ENCODE measurements around the gene OSGEP. TPM values are rescaled to one million over a fixed set of nuclear protein-coding genes. Genes with fewer than 3 reads are reported as not detected.

The OSGEP gene
- total RNA-seq, 1 donor from 2014 or later, result 36.3 TPM

DNA sequence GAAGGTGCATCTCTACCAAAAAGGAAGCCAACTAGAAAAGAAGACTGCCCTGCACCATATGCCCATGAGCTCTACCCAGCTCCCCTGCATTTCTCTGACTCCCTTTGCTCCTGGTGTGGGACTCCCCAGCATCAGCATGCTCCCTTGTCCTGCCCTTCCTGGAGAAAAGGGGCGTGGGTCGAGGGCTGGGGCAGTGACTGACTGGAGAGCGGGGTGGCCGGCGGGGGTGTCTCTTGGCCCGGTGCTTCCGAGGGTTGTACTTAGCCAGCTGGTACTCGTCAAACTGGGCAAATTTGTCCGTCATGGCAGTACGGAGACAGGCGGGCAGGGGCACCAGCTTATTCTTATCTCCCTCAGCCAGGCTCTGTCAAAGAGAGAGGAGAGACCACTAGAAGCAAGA is 51.1 kb downstream of the OSGEP start:
- FAIRE-seq, result no peak
- DNase-seq (ENCODE audit: low spot score in 2 of 2), result no peak

DNA sequence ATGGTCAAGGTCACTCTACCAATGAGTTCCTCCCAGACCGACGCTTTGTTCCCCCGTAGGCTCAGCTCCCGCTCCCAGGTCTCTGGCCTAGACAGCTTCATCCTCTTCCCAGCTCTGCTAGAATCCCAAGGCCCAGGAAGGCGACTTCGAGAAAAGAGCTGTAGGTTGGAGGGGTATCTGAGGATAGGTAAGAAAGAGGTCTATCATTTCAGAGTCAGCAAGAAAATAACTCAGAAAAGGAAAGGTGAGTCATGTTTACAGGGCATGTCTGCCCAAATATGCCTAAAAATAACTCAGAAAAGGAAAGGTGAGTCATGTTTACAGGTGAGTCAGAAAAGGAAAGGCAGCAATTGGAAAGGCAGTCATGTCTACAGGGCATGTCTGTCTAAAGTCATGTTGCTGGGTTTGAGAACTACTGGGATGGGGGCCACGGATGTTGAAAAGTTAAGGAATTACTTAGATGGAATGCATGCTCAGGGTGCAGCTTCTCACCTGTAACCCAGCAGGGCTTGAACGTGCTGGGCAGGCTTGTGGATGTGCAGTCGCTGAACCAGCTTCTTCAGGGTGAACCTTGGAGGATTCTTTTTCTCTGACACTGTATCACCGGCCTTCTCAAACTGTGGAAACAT is 53.5 kb downstream of the OSGEP start:
- FAIRE-seq (no peak), DNase-seq (ENCODE audit: low spot score in 2 of 2) (no peak)

- FAIRE-seq (no peak), DNase-seq (ENCODE audit: low spot score in 2 of 2) (no peak)
Observed at GRCh38 chr14:20400589-20400964, 54.0 kb downstream of the OSGEP start.

DNA sequence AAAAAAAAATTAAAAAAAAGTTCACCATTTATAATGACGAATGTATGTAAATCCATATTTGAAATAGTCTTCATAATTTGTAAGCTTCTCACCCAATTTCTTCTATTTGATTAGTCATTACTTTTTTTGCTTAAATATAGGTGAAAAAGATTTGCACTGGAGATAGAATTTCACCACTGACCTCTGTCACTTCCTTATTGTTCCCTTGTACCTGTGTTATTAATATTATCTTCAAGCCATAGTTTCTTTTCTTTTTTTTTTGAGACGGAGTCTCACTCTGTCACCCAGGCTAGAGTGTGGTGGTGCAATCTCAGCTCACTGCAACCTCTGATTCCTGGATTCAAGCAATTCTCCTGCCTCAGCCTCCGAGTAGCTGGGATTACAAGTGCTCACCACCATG is 57.1 kb downstream of the OSGEP start:
- DNase-seq (ENCODE audit: low spot score in 2 of 2) (no peak), FAIRE-seq (no peak)

Small RNA genes lying within 50 kb of the gene (small RNA-seq; reads per million reads assigned to genes)
- 0.15 reads per million for gene RNA5SP382

Other genes with a start within 250 kb of the OSGEP start
- not detected for gene OR11H6, start 231.1 kb downstream of the OSGEP start, total RNA-seq
- gene OR11H7, start 225.8 kb downstream of the OSGEP start, total RNA-seq, result not detected
- not detected for gene OR11H4, start 215.5 kb downstream of the OSGEP start, total RNA-seq
- 30.6 TPM for gene TTC5, start 148.9 kb downstream of the OSGEP start, total RNA-seq
- gene CCNB1IP1, start 121.5 kb downstream of the OSGEP start, total RNA-seq, result 86.0 TPM
- gene PARP2, start 111.2 kb downstream of the OSGEP start, total RNA-seq, result 20.8 TPM
- 3.3 TPM for gene TEP1, start 41.3 kb downstream of the OSGEP start, total RNA-seq
- gene KLHL33, start 18.6 kb downstream of the OSGEP start, total RNA-seq, result under 0.01 TPM
- 64.4 TPM for gene APEX1, start 414 bp upstream of the OSGEP start, total RNA-seq
- gene PIP4P1, start 6.6 kb upstream of the OSGEP start, total RNA-seq, result 33.8 TPM
- 5.3 TPM for gene PNP, start 14.6 kb upstream of the OSGEP start, total RNA-seq
- gene RNASE10, start 50.7 kb upstream of the OSGEP start, total RNA-seq, result 0.41 TPM
- gene RNASE9, start 106.2 kb upstream of the OSGEP start, total RNA-seq, result not detected
- gene RNASE11, start 133.2 kb upstream of the OSGEP start, total RNA-seq, result not detected
- gene RNASE12, start 136.6 kb upstream of the OSGEP start, total RNA-seq, result not detected
- gene OR6S1, start 186.9 kb upstream of the OSGEP start, total RNA-seq, result not detected
- gene RNASE4, start 229.7 kb upstream of the OSGEP start, total RNA-seq, result 1.2 TPM
- 0.82 TPM for gene ANG, start 234.0 kb upstream of the OSGEP start, total RNA-seq

Data from frontal cortex (tissue), 4 donors.